GM12873 (cell line): ENCODE results near the gene ARHGEF38.

Source experiments
- CTCF ChIP-seq: IDR thresholded peaks from 2 replicates; pipeline ENCODE4 v1.5.1; 2012; ENCODE audit warnings: low read depth, mild to moderate bottlenecking, moderate library complexity, low read length, control low read depth; ENCODE audit not compliant: insufficient read depth; ENCODE audit errors: missing control alignments

Gene ARHGEF38

GRCh38 chr4:105605493-105605892, 53.1 kb downstream of the ARHGEF38 start:
- TF ChIP-seq CTCF: no peak

GRCh38 chr4:105607876-105608275, 55.5 kb downstream of the ARHGEF38 start:
- TF ChIP-seq CTCF: no peak

- no peak for TF ChIP-seq CTCF
Observed at GRCh38 chr4:105613306-105613705, 60.9 kb downstream of the ARHGEF38 start.

- no peak for TF ChIP-seq CTCF
Observed at GRCh38 chr4:105619188-105619931, 66.9 kb downstream of the ARHGEF38 start.

GRCh38 chr4:105620640-105621323, 68.4 kb downstream of the ARHGEF38 start:
- TF ChIP-seq CTCF: no peak

GRCh38 chr4:105622269-105622668, 69.8 kb downstream of the ARHGEF38 start:
- no peak for TF ChIP-seq CTCF

GRCh38 chr4:105623099-105623498, 70.7 kb downstream of the ARHGEF38 start:
- no peak for TF ChIP-seq CTCF
